Breast epithelium (tissue), 3 donors: Measurements from ENCODE around the gene NHP2.

Experiments
- POLR2A ChIP-seq: fragments of 450-650 bp; IDR thresholded peaks from one replicate; pipeline ENCODE4 v1.6.1; 2016; ENCODE audit warnings: antibody characterized with exemption, mild to moderate bottlenecking, moderate library complexity
- POLR2AphosphoS5 ChIP-seq, 3 donors: sonication (generic); formaldehyde crosslinking; IDR thresholded peaks; one replicate each; pipeline ENCODE4 v1.6.1; 2017; ENCODE audit warnings: antibody characterized with exemption in 3 of 3
- TF ChIP-seq, protein P1 (sequence below), 3 donors: fragments of 450-650 bp; IDR thresholded peaks; one replicate each; pipeline ENCODE4 v1.5.1; 2016 to 2017; ENCODE audit warnings: antibody characterized with exemption in 3 of 3, mild to moderate bottlenecking in 3 of 3, moderate library complexity in 3 of 3

- TF ChIP-seq, protein P1, sequence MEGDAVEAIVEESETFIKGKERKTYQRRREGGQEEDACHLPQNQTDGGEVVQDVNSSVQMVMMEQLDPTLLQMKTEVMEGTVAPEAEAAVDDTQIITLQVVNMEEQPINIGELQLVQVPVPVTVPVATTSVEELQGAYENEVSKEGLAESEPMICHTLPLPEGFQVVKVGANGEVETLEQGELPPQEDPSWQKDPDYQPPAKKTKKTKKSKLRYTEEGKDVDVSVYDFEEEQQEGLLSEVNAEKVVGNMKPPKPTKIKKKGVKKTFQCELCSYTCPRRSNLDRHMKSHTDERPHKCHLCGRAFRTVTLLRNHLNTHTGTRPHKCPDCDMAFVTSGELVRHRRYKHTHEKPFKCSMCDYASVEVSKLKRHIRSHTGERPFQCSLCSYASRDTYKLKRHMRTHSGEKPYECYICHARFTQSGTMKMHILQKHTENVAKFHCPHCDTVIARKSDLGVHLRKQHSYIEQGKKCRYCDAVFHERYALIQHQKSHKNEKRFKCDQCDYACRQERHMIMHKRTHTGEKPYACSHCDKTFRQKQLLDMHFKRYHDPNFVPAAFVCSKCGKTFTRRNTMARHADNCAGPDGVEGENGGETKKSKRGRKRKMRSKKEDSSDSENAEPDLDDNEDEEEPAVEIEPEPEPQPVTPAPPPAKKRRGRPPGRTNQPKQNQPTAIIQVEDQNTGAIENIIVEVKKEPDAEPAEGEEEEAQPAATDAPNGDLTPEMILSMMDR (IDR thresholded peaks at IDR 0.05), result no peak
- TF ChIP-seq POLR2A (no peak), POLR2AphosphoS5 (IDR thresholded peaks at IDR 0.05) (no peak)
Observed at GRCh38 chr5:178180141-178180863, 26.6 kb upstream of the NHP2 start.
